ENCODE data around the gene MUC6. TPM values are rescaled to one million over a fixed set of nuclear protein-coding genes. Genes with fewer than 3 reads are reported as not detected.

Gene MUC6
- total RNA-seq, 2 experiments from 2014 or later = not detected

DNA sequence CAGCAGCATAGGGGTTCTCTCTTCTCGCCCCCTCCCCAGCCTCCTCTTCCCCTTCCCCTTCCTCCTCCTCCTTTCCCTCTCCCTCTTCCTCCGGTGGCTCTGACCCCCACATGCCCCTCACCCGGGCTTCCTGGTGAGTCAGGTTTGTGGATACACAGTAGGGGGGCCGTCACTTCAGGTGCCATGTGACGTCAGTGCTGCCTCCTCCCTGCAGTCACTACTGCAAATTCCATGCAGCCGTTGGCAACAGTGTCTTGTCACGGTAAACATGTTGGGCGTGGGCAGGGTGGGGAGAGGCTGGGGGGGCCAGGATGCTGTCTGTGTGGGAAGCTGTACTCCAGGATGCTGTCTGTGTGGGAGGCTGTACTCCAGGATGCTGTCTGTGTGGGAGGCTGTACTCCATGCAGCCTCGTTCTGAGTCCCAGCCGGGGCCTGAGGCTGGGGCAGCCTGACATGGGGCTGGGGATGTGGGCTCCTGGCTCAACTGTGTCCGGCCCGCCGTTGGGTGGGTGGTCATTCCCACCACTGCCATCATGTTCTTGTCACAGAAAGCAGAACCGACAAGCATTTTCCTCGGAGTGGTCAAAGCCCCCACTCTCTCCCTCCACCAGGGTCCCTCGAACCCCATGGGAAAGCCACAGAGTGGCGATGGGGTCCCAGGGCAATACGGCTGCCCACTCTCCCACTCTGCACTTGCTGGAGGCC, 35.8 kb upstream of the MUC6 start:
- ChIA-PET CTCF (no interaction called here), POLR2A (no interaction called here)

DNA sequence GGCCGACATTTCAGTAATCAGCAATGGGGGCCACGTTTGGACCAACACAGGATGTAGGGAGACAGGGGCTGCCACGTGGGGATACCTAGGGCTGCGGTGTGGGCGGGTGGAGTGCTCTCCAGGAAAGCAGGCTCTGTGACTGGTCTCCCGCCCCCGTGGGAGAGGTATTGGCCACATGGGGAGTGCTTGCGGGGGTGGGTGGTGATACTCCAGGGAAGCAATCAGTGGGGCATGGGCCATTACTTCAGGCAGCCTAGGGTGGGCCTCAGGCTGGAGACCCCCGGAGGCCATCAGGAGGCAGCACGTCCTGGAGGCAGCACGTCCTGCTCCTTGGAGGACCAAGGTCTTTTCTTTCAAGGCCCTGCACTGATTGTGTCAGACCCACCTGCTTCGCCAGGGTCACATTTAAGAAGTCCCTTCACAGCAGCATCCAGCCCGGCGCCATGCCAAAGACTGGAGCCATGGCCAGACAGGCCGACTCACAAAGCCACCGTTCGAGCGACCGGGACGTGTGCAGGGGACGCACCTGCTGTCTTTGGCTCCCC, 35.1 kb upstream of the MUC6 start:
- CTCF ChIA-PET = no interaction called here

DNA sequence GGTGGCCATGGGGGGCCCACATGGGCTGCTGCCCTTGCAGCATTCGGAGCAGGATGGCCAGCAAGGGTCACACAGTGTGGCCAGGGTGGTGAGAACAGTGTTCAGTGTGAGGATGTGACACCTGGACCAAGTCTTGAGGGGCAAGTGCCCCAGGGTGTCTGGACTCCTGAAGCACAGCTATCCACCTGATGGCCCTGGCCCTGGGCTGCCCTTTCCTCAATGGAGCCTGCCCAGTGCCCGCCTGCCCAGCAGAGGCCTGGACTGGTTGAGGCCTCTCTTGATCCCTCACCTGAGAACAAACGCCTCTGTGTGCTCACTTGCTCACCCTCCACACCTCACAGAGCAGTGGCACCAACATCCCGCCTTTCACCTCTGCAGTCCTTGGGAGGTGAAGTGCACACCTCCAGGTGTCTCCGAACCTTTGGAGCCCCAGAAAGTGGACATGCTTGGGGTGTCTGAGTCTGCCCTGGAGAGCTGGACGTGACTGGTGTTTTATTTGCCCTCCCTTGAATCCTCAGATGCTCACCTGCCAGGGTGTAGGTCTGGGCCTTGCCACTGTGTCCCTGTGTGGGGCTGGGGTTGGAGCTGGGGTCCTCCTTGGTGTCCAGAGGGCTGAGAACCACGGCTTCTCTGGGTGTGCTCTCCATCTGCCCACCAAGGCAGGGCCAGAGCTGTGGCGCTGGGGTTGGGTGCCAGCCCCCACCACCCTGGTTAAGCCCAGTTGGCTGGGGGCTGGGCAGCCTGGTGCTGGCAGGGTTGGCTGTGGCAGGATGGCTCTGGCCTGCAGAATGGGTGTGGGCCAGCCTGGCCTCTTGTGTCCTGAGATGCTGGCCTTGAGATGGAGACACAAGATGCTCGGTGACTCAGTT, 34.3 kb upstream of the MUC6 start:
- CTCF ChIA-PET = no interaction called here
- POLR2A ChIA-PET = no interaction called here

More for the DNA sequence above, 35.1 kb upstream of the MUC6 start:
- POLR2A ChIA-PET = no interaction called here

DNA sequence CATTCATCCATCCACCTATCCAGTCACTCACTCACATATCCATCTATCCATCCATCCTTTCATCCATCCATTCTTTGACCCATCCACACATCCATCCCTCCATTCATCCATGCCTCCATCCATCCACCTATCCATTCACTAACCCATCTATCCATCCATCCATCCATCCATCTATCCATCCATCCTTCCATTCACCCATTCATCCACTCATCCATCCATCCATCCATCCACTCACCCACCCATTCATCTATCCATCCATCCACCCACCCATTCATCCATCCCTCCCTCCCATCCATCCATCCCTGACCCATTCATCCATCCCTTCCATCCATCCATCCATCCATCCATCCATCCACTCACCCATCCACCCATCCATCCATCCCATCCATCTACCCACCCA, 33.2 kb upstream of the MUC6 start:
- CTCF ChIA-PET = no interaction called here
- POLR2A ChIA-PET = no interaction called here

DNA sequence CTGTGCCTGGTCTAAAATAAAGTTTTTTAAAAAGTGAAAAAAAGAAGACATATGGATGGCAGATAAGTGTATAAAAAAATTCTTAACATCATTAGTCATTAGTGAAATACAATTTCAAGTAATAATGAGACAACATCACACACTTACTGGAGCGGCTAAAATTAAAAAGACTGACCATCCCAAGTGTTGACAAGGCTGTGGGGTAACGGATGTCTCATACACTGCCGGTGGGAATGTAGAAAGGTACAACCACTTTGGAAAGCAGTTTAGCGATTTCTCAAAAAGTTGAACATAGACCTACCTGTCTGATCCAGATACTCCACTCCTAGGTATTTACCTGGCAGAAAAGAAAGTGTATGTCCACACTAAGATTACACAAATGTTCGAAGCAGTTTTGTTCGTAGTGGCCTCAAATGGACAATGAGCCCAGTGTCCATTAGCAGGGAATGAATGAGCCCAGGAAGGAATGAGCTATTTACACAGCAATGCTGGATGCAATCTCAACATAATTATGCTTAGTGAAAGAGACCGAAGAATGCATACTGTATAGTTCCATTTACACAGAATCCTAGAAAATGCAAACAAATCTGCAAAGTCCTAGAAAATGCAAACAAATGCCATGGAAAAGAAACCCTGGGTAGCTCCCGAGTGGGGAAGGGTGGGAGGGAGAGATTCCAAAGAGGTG, 31.4 kb upstream of the MUC6 start:
- ChIA-PET CTCF (no interaction called here), POLR2A (no interaction called here)

DNA sequence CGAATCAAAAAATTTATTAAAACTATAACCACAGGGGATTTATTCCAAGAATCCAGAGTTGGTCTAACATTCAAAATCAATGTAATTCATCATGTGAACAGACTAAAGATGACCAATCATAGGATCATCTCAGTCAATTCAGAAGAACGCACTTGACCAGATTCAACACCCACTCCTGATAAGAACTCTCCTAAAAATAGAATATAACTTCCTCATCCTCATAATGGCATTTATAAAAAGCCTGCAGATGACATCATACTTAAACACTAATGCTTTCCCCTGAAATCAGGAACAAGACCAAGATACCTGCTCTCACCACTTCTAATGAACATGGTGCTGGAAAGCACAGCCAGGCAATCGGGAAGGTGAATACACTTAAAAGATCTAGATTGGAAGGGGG, 27.6 kb upstream of the MUC6 start:
- ChIA-PET POLR2A (no interaction called here), CTCF (no interaction called here)

DNA sequence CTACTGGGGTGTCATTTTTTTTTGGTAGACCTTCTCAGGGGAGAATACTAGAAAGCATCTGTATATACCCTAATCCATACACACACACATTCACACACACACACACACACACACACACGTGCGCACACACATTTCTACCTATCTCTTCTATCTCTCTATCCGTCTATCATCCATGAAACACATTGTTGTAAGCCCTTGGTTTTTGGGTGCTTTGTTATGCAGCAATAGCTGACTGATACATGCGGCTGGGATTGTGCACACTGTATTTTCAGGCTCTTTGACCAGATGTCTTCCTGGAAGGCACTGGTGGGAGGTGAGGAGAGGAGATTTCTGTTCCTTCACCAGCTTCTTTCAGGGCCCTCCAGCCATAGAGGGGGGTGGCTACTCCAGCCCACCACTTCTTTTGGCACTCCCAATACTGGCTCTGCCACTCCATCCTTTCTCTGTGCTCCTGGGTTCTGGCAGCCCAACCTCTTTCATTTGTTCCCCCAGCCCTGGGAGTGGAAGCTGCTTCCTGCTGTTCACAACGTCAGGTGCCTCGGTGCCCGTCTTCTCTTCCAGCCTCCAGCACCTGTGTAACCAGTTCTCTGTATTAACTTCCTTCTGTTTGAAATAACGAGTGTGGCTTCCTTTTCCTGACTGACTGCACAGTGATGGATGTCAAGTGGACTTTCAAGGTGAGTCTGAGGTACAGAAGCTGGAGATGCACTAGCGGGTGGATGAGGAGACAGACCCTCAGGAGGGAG, 25.7 kb upstream of the MUC6 start:
- CTCF ChIA-PET = no interaction called here
- POLR2A ChIA-PET = no interaction called here

DNA sequence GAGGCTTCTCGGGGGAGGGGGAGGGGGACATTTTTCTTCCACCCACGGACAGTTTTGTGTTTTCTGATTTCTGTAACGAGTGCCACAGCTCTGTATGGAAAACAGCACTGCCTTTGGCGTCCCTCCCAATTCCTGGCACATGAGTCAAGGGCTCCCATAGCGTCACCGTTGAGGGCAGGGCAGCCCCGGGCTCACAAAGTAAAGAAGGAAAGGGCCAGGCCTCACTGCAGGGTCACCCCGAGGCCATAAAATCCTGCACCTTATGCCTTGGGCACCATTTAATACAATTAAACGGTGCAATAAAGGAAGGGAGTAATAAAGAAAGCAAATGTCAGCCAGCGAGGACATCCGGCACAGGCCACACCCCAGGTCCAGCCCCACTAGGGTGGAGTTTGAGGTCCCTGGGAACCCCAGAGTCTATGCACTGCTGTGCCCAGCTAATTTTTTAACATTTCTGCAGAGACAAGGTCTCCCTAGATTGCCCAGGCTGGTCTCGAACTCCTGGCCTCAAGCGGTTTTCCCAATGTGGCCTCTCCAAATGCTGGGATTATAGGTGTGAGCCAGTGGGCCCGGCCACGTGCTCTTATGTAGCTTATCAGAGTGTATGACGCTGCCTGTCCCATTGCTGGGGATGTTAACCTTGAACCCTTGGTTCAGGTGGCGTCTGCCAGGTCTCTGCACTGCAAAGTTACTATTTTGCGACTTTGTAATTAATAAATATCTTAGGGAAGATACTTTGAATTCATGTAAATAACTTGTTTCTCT, 24.5 kb upstream of the MUC6 start:
- ChIA-PET POLR2A (no interaction called here), CTCF (no interaction called here)

DNA sequence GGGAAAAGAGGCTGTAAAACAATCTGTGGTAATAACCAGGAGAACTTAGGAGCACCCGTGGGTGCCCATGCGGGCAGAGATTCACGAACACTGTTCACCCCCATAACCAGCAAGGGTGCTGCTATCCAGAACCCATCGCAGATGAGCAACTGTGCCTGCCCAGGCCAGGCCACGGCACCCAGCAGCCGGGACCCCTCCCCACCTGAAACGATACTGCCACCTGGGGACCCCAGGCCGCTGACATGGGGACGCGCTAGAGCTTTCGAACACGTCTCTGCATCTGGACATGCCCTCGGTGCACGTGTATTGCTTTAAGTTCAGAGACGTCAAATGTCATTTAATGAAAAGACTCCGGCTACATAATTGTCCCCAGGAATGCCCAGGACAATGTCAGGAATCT, 23.9 kb upstream of the MUC6 start:
- ChIA-PET CTCF (no interaction called here), POLR2A (no interaction called here)

DNA sequence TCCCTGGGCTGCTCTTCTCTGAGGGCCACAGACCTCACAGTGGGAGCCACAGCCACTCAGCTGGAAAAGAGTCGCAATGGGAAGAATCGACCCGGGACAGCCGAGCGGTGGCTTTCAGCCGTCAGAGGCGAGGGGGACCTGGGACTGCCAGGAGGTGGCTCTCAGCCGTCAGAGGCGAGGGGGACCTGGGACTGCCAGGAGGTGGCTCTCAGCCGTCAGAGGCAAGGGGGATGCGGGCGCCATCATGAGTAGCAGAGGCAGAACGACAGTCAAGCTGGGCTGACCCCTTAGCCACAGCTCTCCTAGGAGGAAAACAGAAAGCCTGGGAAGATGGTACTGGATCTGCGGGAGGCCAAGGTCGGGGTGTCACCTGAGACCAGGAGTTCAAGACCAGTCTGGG, 23.2 kb upstream of the MUC6 start:
- ChIA-PET POLR2A (no interaction called here), CTCF (no interaction called here)

DNA sequence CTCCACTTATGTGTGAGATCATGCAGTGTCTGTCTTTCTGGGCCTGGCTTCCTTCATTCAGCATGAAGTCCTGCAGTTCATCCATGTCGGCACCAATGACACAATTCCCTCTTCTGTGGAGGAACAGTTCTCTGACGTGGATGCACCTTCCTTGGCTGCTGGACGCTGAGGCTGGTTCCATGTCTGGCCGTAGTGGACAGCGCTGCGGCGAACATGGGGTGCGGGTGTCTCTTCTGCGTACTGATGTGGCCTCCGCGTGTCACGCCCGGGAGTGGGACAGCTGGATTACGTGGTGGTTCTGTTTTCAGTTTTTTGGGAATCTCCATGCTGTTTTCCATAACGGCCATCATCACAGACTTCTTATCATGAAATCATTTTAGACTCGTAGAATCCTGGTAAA, 21.3 kb upstream of the MUC6 start:
- CTCF ChIA-PET = no interaction called here
- POLR2A ChIA-PET = no interaction called here

DNA sequence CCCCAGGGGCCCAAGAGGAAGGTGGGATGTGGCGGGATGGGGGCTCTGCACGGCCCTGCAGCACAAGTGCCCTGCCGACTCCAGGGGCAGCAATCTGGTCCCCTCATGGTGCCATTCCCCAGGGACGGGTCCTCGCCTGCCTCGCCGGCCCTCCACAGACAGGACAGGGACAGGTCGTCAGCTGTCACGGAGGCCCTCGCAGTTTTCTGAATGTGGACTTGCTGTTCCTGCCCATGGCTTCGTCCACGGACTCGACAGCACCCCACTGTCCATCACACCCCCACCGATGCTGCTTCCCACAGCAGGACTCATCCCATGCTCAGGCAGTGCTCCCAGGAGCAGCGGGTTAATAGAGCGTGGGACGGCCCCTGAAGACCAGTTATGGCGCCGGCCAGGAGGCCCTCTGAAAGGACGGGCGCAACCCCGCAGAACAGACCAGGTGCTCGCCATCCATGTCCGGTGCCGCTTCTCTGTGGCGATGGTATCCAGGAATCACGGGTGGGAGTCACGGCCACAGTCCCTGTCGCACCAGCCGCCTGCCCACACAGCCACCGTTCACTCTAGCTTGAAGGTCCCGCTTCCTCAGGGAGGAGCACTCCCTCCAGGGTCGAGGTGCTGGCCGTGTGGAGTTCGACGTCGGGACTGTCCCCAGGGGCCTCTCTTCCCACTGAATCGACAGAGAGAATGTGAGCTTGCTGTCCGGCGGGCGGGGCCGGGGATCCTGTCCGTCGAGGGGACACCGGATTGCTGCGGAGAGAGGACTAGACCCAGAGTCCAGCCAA, 19.7 kb upstream of the MUC6 start:
- POLR2A ChIA-PET = no interaction called here

DNA sequence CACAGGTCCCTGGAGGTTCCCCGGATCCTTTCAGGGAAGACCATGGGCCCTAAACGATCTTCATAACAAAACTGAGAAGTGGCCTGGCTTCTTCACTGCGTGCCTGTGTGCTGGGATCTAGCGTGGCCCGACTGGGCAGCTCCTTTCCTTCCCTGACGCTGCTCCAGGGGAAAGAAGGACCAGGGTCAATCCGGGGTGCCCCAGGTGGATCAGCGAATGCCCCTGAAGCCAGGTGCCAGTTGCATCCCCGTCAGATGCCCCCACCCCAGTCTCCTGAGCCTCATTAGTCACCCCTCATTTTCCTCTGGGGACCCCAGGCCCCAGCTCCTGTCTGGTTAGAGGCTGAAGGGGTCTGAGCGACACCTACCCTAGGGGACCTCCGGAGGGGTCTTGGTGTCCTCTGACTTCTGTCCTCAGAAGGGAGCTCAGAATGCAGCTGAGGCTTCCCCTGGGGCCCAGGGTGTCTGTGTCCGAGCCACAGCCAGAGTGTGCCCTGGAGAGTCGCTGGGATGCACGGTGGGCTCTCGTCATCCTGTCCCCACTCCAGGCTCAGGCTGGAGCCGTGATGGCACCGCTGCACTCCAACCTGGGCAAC, 18.7 kb upstream of the MUC6 start:
- POLR2A ChIA-PET = no interaction called here
- CTCF ChIA-PET = interaction anchor here (0.6 to 1.8 kb wide), 2 partner anchors 207 to 212 kb away, joined by 3 to 5 read pairs; no protein-coding TSS in a partner anchor

More for the DNA sequence above, 19.7 kb upstream of the MUC6 start:
- CTCF ChIA-PET = no interaction called here

DNA sequence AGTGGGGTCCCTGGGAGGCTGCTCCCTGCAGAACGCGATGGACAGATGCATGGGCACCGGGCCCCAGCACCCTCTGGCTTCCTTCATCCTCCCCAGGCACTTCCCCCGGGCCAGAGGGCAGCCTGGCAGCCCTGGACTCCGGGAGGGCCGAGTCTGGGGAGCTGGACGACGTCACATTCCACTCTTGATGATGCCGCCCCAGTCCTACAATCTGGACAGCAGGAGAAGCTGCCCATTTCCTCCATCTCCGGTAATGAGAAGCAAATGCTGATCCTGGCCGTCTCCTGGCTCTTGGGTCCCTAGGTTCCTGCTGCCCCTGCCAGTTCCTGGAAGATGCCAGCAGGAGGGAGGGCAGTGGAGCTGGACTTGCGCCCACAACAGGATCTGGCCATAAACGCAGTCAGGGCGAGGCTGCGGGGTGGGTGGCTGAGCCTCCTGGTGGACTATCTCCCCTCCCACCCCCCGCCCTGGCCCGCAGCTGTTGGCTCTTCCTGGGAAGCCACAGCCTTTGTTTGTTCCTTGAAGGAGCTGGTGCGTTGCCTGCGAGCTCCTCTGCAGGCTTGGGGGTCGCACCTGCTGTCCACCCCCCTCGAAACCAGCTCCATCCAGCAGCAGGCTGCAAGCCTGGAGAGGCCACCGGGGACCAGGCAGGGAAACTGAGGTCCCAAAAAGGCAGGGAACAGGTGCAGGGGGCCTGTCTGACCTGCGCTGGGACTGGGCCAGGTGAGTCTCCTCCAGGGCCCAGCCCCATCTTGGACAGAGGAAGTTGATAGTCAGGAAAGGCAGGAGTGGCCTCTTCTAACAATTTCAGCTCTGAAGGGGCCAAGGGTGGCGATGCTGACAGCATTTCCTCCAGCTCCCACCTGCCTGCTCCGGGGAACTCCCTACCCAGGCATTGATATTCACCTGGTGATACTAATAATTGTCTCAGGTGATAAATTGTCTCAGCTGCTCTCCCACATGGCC, 17.9 kb upstream of the MUC6 start:
- CTCF ChIA-PET = interaction anchor here (0.6 to 1.8 kb wide), 2 partner anchors 206 to 211 kb away, joined by 3 to 5 read pairs; no protein-coding TSS in a partner anchor
- POLR2A ChIA-PET = no interaction called here

DNA sequence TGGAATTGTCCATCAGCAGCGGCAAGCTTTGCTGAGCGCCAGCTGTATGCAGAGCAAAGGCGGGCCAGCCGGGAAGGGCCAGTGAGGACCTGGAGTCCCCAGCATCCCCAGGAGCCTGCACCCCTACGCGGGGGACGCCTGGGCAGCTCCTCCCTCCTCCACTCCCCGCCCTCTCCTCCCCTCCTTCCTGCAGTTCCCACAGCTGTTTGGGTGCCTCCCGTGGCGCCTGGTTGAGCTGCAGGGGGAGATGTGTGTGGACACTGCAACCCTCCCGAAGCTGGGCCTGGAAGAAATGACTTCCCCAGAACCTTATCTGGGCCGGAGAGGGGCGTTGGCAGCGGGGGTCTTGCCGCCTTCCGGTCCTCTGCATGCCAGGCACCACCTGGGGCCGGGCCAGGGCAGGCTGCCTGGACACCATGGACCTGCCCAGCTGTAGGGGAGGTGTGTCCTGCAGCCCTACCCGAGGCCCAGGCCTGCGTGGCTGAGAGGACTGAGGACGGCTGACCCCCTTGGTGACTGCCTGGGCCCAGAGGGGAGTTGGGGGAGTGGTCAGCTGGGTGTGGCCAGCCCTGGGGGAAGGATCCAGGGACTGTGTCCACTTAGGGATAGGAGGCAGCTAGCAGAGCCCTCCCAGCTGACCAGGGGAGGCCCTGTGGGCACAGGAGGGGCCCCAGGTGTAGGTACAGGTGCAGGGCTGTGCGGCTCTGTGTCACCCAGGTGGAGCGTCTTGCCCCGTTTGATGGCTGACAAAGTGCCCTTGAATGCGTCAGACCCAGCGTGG, 16.8 kb upstream of the MUC6 start:
- POLR2A ChIA-PET = no interaction called here

More for the DNA sequence above, 16.8 kb upstream of the MUC6 start:
- CTCF ChIA-PET = interaction anchor here (0.6 to 1.8 kb wide), 3 partner anchors 147 to 205 kb away, joined by 3 to 5 read pairs (median 5); no protein-coding TSS in a partner anchor

Measured in activated CD8-positive, alpha-beta memory T cell treated with anti-CD3 and anti-CD28 coated beads for 36 hours (primary cell).